Activated naive CD8-positive, alpha-beta T cell treated with anti-CD3 and anti-CD28 coated beads, Interleukin-2, amount 10 ng/mL, durations not matched to agents 7 days and 5 days (primary cell): Measurements from ENCODE around the gene AIF1. TPM values are rescaled to one million over a fixed set of nuclear protein-coding genes. Genes with fewer than 3 reads are reported as not detected.
A peak's percentile ranks its signal among the peaks of the same experiment; 100 is the strongest.

Experiments
- ATAC-seq: fragments of 150-1000 bp; cut with Tn5 transposase; one replicate; pipeline ENCODE4 v1.10.0; 2021; ENCODE audit warnings: low read depth, moderate library complexity
- POLR2A ChIA-PET: fragments of 350-600 bp; sonication (Branson Sonifier 250); formaldehyde crosslinking; loops from one replicate; lab custom pipeline; 2021; ENCODE audit warnings: antibody characterized with exemption; lab: Charles Lee
- DNase-seq: peaks from one replicate; pipeline ENCODE4 v3.0.0; 2021
- H3K27ac Mint-ChIP-seq: one replicate; pipeline ENCODE4 v1.8.0; 2022; ENCODE audit warnings: mild to moderate bottlenecking, mixed read lengths
- H3K27me3 Mint-ChIP-seq: one replicate; pipeline ENCODE4 v1.8.0; 2022; ENCODE audit warnings: mild to moderate bottlenecking, moderate library complexity, mixed read lengths
- H3K36me3 Mint-ChIP-seq: one replicate; pipeline ENCODE4 v1.8.0; 2021; ENCODE audit warnings: mild to moderate bottlenecking, mixed read lengths
- H3K4me1 Mint-ChIP-seq: one replicate; pipeline ENCODE4 v1.8.0; 2021; ENCODE audit warnings: mixed read lengths
- H3K4me3 Mint-ChIP-seq: one replicate; pipeline ENCODE4 v1.8.0; 2022; ENCODE audit warnings: mild to moderate bottlenecking, moderate library complexity, mixed read lengths
- H3K9me3 Mint-ChIP-seq: one replicate; pipeline ENCODE4 v1.8.0; 2021; ENCODE audit warnings: mixed read lengths
- total RNA-seq, 2 experiments: library from RNA; stranded (reverse); gene quantifications; one replicate each; pipeline ENCODE4 v1.2.3, GENCODE V29; 2021

The AIF1 gene
- total RNA-seq, 2 experiments from 2014 or later, result 117 to 118 TPM

- DNase-seq (no peak), ATAC-seq (no peak)
- H3K4me3 Mint-ChIP-seq, result peak overlapping the region; percentile 94
- H3K4me1 Mint-ChIP-seq, result peaks cover 38% of the 10 kb centered on the region
- peak overlapping the region; percentile 95 for H3K27ac Mint-ChIP-seq
- no peaks in the 10 kb centered on the region for H3K9me3 Mint-ChIP-seq
- H3K27me3 Mint-ChIP-seq, result no peaks in the 10 kb centered on the region
- POLR2A ChIA-PET, result interaction anchor here (0.9 kb wide), 1 partner anchor 35 kb away, joined by 3 read pairs; the partner anchor contains the start of gene BAG6
- H3K36me3 Mint-ChIP-seq, result peaks cover 16% of the 10 kb centered on the region
Observed at GRCh38 chr6:31617010-31617409, 2.0 kb downstream of the AIF1 start.

DNA sequence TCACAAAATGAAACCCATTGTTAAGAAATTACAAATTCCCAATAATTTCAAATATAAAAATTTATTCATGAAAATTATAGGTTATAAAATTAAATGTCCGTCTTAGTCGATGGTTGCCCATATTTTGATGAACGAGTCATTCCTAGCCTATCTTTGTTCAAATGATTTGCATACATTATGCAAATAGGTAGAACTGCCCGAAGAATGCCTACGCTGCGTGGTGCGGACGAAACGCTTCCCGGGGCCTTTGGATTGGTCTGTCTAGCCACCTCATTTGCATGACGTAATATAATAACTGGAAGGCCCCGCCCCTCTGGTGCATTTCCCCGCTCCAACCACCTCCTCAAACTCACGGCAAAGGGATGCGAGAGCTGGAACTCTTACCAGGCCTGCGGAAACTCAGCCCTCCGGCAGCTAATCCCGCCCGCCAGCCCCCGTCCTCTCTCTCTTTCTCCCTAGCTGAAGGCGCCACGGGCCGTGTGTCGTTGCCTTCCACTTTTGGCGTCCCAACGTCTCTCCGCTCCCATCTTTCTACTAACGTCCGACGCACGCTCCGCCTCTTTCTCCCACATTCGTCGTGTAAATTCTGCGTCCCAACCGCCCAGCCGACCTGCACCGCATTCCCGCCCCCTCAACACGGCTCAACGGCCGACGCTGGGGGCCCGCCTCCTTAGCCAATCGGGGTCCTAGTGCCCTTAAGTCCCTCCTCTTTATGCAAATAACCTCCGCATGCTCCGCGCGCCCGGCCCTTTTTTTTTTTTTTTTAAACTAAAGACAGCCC lies 5.0 kb downstream of the AIF1 start:
- H3K4me3 Mint-ChIP-seq, result peak overlapping the region; percentile 91
- H3K4me1 Mint-ChIP-seq, result peaks cover 40% of the 10 kb centered on the region
- ATAC-seq, result peak; percentile 88
- peak; percentile 94 for DNase-seq
- H3K9me3 Mint-ChIP-seq, result no peaks in the 10 kb centered on the region
- POLR2A ChIA-PET, result interaction anchor here (0.6 to 4.0 kb wide), 18 partner anchors 14 to 576 kb away, joined by 3 to 34 read pairs (median 3); partner anchors contain the start of genes BAG6, CSNK2B, DDX39B and LTB
- peaks cover 22% of the 10 kb centered on the region for H3K36me3 Mint-ChIP-seq
- H3K27ac Mint-ChIP-seq, result peak overlapping the region; percentile 96
- H3K27me3 Mint-ChIP-seq, result no peaks in the 10 kb centered on the region

DNA sequence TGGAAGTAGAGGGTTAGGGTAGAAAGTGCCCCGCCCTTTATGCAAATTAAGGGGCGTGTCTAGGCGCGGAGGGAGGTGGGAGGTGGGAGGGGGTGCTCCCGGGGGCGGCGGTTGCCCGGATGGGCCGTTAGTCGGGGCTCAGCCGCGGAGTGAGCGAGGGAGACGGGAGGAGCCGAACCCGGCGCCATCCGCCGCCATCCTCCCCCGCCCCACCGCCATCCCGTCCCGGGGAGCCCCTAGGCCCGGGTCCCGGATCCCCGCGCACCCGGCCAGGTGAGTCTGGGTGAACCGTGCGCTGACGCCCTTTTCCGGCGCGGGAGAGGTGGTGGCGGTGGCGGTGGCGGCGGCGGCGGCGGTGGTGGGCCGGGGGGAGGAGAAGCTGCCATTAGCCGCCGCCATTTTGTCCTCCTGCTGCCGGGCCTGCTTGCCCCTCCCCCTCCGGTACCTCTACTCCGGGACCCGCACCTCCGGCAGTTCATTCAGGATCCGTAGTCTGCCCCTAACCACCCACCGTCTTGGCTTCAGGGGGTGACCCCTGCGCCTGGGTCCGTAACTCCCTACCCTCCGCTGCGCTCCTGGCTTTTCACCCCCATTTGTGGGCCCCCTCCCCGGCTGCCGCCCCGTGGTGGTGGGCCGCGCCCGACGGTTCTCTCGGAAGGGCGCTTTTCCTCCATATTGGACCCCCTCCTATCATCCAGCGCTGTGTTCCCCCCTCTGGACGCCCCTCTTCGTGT lies 5.7 kb downstream of the AIF1 start, which contains the start of gene PRRC2A:
PRRC2A (plus strand) TSS at position 130 of the 734 bp plus-strand sequence. CDS start 2,075 bp downstream, outside the sequence.
- peak within 1 kb of the TSS; percentile 91 for H3K4me3 Mint-ChIP-seq
- H3K27ac Mint-ChIP-seq, result peak within 1 kb of the TSS; percentile 96
- H3K9me3 Mint-ChIP-seq, result no peaks in the 10 kb centered on the region
- no peaks in the 10 kb centered on the region for H3K27me3 Mint-ChIP-seq
- peaks cover 32% of the 10 kb centered on the region for H3K4me1 Mint-ChIP-seq
- H3K36me3 Mint-ChIP-seq, result peaks cover 26% of the 10 kb centered on the region
- POLR2A ChIA-PET, result interaction anchor here (0.6 to 4.0 kb wide), 18 partner anchors 13 to 575 kb away, joined by 3 to 34 read pairs (median 4); partner anchors contain the start of genes BAG6, C6orf47, CSNK2B and DDX39B
- ATAC-seq (peak; percentile 9), DNase-seq (peak; percentile 91)

- POLR2A ChIA-PET, result interaction anchor here (1.1 to 4.0 kb wide), 12 partner anchors 13 to 574 kb away, joined by 3 to 34 read pairs (median 6); partner anchors contain the start of genes BAG6, C6orf47, CSNK2B and DDX39B
- peaks cover 28% of the 10 kb centered on the region for H3K4me1 Mint-ChIP-seq
- ATAC-seq (no peak), DNase-seq (no peak)
- peaks cover 30% of the 10 kb centered on the region for H3K36me3 Mint-ChIP-seq
- H3K4me3 Mint-ChIP-seq, result peak overlapping the region; percentile 91
- peak overlapping the region; percentile 94 for H3K27ac Mint-ChIP-seq
- no peaks in the 10 kb centered on the region for H3K27me3 Mint-ChIP-seq
- H3K9me3 Mint-ChIP-seq, result no peaks in the 10 kb centered on the region
Observed at GRCh38 chr6:31621320-31621939, 6.4 kb downstream of the AIF1 start.

DNA sequence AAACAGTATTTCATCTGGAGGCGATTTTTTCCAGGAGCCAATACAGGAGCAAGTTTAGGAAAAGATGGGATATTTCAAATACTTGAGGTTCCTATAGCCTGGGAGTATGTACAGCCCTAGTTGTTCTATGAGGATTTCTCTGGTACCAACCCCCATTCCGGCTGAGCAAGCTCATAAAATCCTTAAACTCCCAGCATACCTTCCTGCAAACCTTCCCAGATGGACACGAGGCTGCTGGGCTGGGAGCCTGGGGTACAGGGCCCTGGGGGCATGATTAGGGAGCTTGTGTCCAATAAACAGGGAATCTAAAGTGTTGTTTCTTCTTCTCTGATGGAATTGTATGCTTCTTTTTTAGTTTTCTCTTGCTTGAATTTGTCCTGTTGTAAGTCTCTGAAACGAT lies 7.0 kb downstream of the AIF1 start:
- H3K4me1 Mint-ChIP-seq, result peaks cover 23% of the 10 kb centered on the region
- DNase-seq (no peak), ATAC-seq (no peak)
- H3K27ac Mint-ChIP-seq, result peak overlapping the region; percentile 94
- H3K9me3 Mint-ChIP-seq, result no peaks in the 10 kb centered on the region
- peaks cover 27% of the 10 kb centered on the region for H3K36me3 Mint-ChIP-seq
- H3K27me3 Mint-ChIP-seq, result no peaks in the 10 kb centered on the region
- H3K4me3 Mint-ChIP-seq, result peak overlapping the region; percentile 91
- POLR2A ChIA-PET, result interaction anchor here (1.1 to 4.0 kb wide), 9 partner anchors 12 to 80 kb away, joined by 3 to 34 read pairs (median 8); partner anchors contain the start of genes BAG6, C6orf47, CSNK2B and DDX39B

- POLR2A ChIA-PET, result interaction anchor here (0.7 to 4.0 kb wide), 6 partner anchors 21 to 81 kb away, joined by 3 to 34 read pairs (median 8); partner anchors contain the start of genes BAG6, C6orf47 and DDX39B
- H3K27me3 Mint-ChIP-seq, result no peaks in the 10 kb centered on the region
- H3K27ac Mint-ChIP-seq, result peak overlapping the region; percentile 28
- DNase-seq (no peak), ATAC-seq (no peak)
- H3K9me3 Mint-ChIP-seq, result no peaks in the 10 kb centered on the region
- H3K4me3 Mint-ChIP-seq, result peak overlapping the region; percentile 91
- H3K4me1 Mint-ChIP-seq, result peaks cover 23% of the 10 kb centered on the region
- peaks cover 33% of the 10 kb centered on the region for H3K36me3 Mint-ChIP-seq
Observed at GRCh38 chr6:31622684-31623091, 7.7 kb downstream of the AIF1 start.

GRCh38 chr6:31624070-31624469 lies 9.0 kb downstream of the AIF1 start:
- ATAC-seq (no peak), DNase-seq (no peak)
- Mint-ChIP-seq H3K4me3 (no peak overlapping the region), H3K9me3 (no peaks in the 10 kb centered on the region), H3K27me3 (no peaks in the 10 kb centered on the region), H3K27ac (peak overlapping the region; percentile 34), H3K36me3 (peaks cover 40% of the 10 kb centered on the region), H3K4me1 (peaks cover 20% of the 10 kb centered on the region)
- POLR2A ChIA-PET, result interaction anchor here (4.1 kb wide), 1 partner anchor 28 kb away, joined by 18 read pairs; the partner anchor contains the start of gene BAG6

DNA sequence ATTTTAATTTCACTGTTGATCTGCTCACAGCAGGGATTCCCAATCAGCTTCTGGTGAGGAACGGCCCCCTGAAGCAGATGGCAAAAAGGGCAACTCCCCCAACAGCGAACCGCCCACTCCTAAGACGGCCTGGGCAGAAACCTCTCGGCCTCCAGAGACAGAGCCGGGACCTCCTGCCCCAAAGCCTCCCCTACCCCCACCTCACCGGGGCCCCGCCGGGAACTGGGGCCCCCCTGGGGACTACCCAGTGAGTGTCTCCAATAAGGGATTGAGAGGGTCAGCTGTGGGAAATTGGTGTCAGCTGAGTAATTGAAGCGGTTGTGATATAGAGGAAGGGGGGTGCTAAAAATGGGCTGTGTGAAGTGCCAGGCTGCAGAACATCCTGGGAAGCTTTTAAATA lies 11.9 kb downstream of the AIF1 start:
- DNase-seq (no peak), ATAC-seq (no peak)
- POLR2A ChIA-PET, result interaction anchor here (0.6 to 4.1 kb wide), 6 partner anchors 9 to 102 kb away, joined by 3 to 18 read pairs (median 4); partner anchors contain the start of gene BAG6
- Mint-ChIP-seq H3K9me3 (no peaks in the 10 kb centered on the region), H3K27me3 (no peaks in the 10 kb centered on the region), H3K36me3 (peaks cover 48% of the 10 kb centered on the region), H3K27ac (no peak overlapping the region), H3K4me1 (peaks cover 14% of the 10 kb centered on the region), H3K4me3 (no peak overlapping the region)

DNA sequence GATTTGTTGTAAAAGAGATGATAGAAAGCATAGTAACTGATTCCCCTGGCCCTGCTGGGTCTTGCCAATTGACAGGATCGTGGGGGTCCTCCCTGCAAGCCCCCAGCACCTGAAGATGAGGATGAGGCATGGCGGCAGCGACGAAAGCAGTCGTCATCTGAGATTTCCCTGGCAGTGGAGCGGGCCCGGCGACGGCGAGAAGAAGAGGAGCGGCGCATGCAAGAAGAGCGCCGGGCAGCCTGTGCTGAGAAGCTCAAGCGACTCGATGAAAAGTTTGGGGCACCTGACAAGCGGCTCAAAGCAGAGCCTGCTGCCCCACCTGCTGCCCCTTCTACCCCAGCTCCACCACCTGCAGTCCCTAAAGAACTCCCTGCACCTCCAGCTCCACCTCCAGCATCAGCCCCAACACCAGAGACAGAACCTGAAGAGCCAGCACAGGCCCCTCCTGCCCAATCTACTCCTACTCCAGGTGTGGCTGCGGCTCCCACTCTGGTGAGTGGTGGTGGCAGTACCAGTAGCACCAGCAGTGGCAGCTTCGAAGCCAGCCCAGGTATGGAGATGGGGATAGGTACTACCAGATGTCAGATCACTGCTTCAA lies 12.8 kb downstream of the AIF1 start:
- Mint-ChIP-seq H3K27me3 (no peaks in the 10 kb centered on the region), H3K4me1 (peaks cover 6% of the 10 kb centered on the region), H3K36me3 (peaks cover 47% of the 10 kb centered on the region), H3K4me3 (no peak overlapping the region), H3K27ac (no peak overlapping the region), H3K9me3 (no peaks in the 10 kb centered on the region)
- POLR2A ChIA-PET, result interaction anchor here (1.0 to 4.1 kb wide), 5 partner anchors 8 to 24 kb away, joined by 3 to 18 read pairs (median 3); partner anchors contain the start of gene BAG6
- DNase-seq (no peak), ATAC-seq (no peak)

GRCh38 chr6:31629014-31629413 lies 14.0 kb downstream of the AIF1 start:
- DNase-seq, result no peak
- H3K4me3 Mint-ChIP-seq, result no peak overlapping the region
- no peak for ATAC-seq
- no peaks in the 10 kb centered on the region for H3K9me3 Mint-ChIP-seq
- peaks cover 45% of the 10 kb centered on the region for H3K36me3 Mint-ChIP-seq
- POLR2A ChIA-PET, result no interaction called here
- no peak overlapping the region for H3K27ac Mint-ChIP-seq
- peaks cover 4% of the 10 kb centered on the region for H3K4me1 Mint-ChIP-seq
- no peaks in the 10 kb centered on the region for H3K27me3 Mint-ChIP-seq

GRCh38 chr6:31630177-31630934 lies 15.3 kb downstream of the AIF1 start:
- H3K4me3 Mint-ChIP-seq, result no peak overlapping the region
- ATAC-seq (no peak), DNase-seq (no peak)
- H3K27ac Mint-ChIP-seq, result no peak overlapping the region
- H3K9me3 Mint-ChIP-seq, result no peaks in the 10 kb centered on the region
- H3K4me1 Mint-ChIP-seq, result peaks cover 4% of the 10 kb centered on the region
- peaks cover 49% of the 10 kb centered on the region for H3K36me3 Mint-ChIP-seq
- POLR2A ChIA-PET, result interaction anchor here (1.5 kb wide), 1 partner anchor 22 kb away, joined by 4 read pairs; the partner anchor contains the start of gene BAG6
- H3K27me3 Mint-ChIP-seq, result no peaks in the 10 kb centered on the region
